K562 treated with DMSO at 1 percent for 24 hours (cell line): ENCODE results near the gene RING1. TPM values are rescaled to one million over a fixed set of nuclear protein-coding genes. Genes with fewer than 3 reads are reported as not detected.

ENCODE experiments used
- total RNA-seq: library from RNA; unstranded; fragments of 300-600 nt; gene quantifications from 2 replicates; pipeline ENCODE4 v1.2.3, GENCODE V29; 2022; ENCODE audit warnings: low read depth; ENCODE audit not compliant: insufficient read depth

The RING1 gene
- 82.7 and 82.9 TPM in 2 replicates for total RNA-seq

GRCh38 chr6:33208091-33208967 is at the start of gene RING1:
Gene RING1 (plus strand): TSS chr6:33208500. CDS start chr6:33208823, 323 bp downstream.

GRCh38 chr6:33192105-33192646 is 16.1 kb upstream of the RING1 start, which contains the start of gene COL11A2:
Gene COL11A2 (minus strand): TSS chr6:33192467. CDS start chr6:33192240, 227 bp downstream.

GRCh38 chr6:33200219-33201146 is 7.8 kb upstream of the RING1 start, which contains the start of the genes RXRB and SLC39A7:
Gene RXRB (minus strand): TSS chr6:33200665. CDS start chr6:33200476, 189 bp downstream.
Gene SLC39A7 (plus strand): TSS chr6:33200867. CDS start chr6:33201246, 379 bp downstream.

GRCh38 chr6:33204415-33205190 is 3.7 kb upstream of the RING1 start, which contains the start of gene HSD17B8:
Gene HSD17B8 (plus strand): TSS chr6:33204655. CDS start chr6:33204669, 14 bp downstream.

Other genes starting within 250 kb of the RING1 start
- 209 and 229 TPM in 2 replicates for gene BRD2, start 239.9 kb upstream of the RING1 start, total RNA-seq
- gene HLA-DOA, start 198.9 kb upstream of the RING1 start, total RNA-seq, result not detected in 2 replicates
- 0.86 TPM in 1 of 2 replicates, not detected in the other for gene HLA-DPA1, start 134.9 kb upstream of the RING1 start, total RNA-seq
- 1.3 and 1.9 TPM in 2 replicates for gene HLA-DPB1, start 132.5 kb upstream of the RING1 start, total RNA-seq
- 0.25 TPM in 2 replicates for gene COL11A2, start 16.0 kb upstream of the RING1 start, total RNA-seq
- gene RXRB, start 7.8 kb upstream of the RING1 start, total RNA-seq, result 42.1 and 43.1 TPM in 2 replicates
- gene SLC39A7, start 7.6 kb upstream of the RING1 start, total RNA-seq, result 159 and 162 TPM in 2 replicates
- gene HSD17B8, start 3.8 kb upstream of the RING1 start, total RNA-seq, result 20.2 and 25.9 TPM in 2 replicates
- gene VPS52, start 63.4 kb downstream of the RING1 start, total RNA-seq, result 42.4 and 43.5 TPM in 2 replicates
- gene RPS18, start 63.6 kb downstream of the RING1 start, total RNA-seq, result 11,722 and 11,744 TPM in 2 replicates
- gene B3GALT4, start 68.6 kb downstream of the RING1 start, total RNA-seq, result 5.7 and 6.9 TPM in 2 replicates
- 51.7 and 61.6 TPM in 2 replicates for gene WDR46, start 80.7 kb downstream of the RING1 start, total RNA-seq
- 148 and 157 TPM in 2 replicates for gene PFDN6, start 81.1 kb downstream of the RING1 start, total RNA-seq
- gene RGL2, start 90.4 kb downstream of the RING1 start, total RNA-seq, result 29.8 and 32.5 TPM in 2 replicates
- 206 and 216 TPM in 2 replicates for gene TAPBP, start 105.6 kb downstream of the RING1 start, total RNA-seq
- gene ZBTB22, start 109.2 kb downstream of the RING1 start, total RNA-seq, result 16.2 and 18.1 TPM in 2 replicates
- gene DAXX, start 114.5 kb downstream of the RING1 start, total RNA-seq, result 64.0 and 65.4 TPM in 2 replicates
- gene KIFC1, start 183.3 kb downstream of the RING1 start, total RNA-seq, result 124 and 134 TPM in 2 replicates
- 78.1 and 78.5 TPM in 2 replicates for gene PHF1, start 202.5 kb downstream of the RING1 start, total RNA-seq
- 408 and 423 TPM in 2 replicates for gene CUTA, start 209.6 kb downstream of the RING1 start, total RNA-seq
- gene SYNGAP1, start 211.6 kb downstream of the RING1 start, total RNA-seq, result 8.1 and 8.4 TPM in 2 replicates
- gene ZBTB9, start 246.1 kb downstream of the RING1 start, total RNA-seq, result 11.0 and 13.7 TPM in 2 replicates